ENCODE measurements around the gene KCNF1. TPM values are rescaled to one million over a fixed set of nuclear protein-coding genes. Genes with fewer than 3 reads are reported as not detected.
A peak's percentile ranks its signal among the peaks of the same experiment; 100 is the strongest.

KCNF1 gene
- total RNA-seq, 1 experiment from 2014 or later, result 6.8 TPM

DNA sequence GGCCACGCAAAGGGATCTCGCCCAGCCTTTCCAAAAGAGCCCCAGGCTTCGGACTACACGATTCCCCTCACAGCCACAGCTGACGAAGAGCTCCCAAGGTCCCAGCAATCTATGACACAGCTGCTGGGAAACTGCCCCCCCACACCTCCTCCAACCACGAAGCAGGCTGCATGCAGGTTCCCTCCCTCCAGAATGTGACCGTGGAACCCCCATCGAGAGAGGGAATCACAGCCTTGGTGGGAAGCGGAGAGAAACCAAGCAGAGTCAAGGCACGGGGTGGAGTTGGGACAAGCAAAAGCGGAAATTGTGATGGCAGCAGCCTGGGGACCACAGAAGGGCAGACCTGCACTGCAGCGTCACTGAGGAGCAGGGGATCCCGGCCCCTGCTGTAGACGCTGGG is 50.3 kb downstream of the KCNF1 start:
- DNase-seq, result no peak
- no peaks in the 10 kb centered on the region for H3K36me3 ChIP-seq
- no peaks in the 10 kb centered on the region for H3K27me3 ChIP-seq
- H3K9me3 ChIP-seq, result no peaks in the 10 kb centered on the region
- H3K4me3 ChIP-seq, result no peak overlapping the region

DNA sequence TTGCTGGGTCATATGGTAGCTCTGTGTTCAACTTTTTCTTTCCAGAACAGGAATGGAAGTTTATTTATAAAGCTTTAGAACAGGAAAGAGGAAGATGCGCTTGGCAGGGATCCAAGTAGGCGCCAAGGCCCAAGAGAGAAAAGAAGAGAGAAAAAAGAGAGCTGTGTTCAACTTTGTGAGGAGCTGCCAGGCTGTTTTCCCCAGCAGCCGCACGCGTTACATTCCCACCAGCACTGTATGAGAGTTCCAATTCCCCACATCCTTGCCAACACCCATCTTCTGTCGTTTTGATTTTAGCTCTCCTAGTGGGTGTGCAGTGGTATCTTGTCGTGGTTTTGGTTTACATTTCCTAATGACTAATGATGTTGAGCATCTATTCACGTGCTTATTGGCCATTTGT is 51.4 kb downstream of the KCNF1 start:
- Histone ChIP-seq H3K9me3 (no peaks in the 10 kb centered on the region), H3K36me3 (no peaks in the 10 kb centered on the region), H3K27me3 (no peaks in the 10 kb centered on the region), H3K4me3 (no peak overlapping the region)
- peak; percentile 83 for DNase-seq

Other genes starting within 250 kb of the KCNF1 start
- gene NOL10, start 222.0 kb upstream of the KCNF1 start, total RNA-seq (2014; rRNA removed; shearing (Covaris generic); ENCODE audit: low replicate concordance), result 49.4 and 57.3 TPM in 2 replicates
- gene ATP6V1C2, start 190.3 kb upstream of the KCNF1 start, total RNA-seq (2014; rRNA removed; shearing (Covaris generic); ENCODE audit: low replicate concordance), result not detected in 2 replicates
- gene PDIA6, start 99.1 kb upstream of the KCNF1 start, total RNA-seq (2014; rRNA removed; shearing (Covaris generic); ENCODE audit: low replicate concordance), result 548 and 558 TPM in 2 replicates
- 7.7 and 30.4 TPM in 2 replicates for gene SLC66A3, start 243.5 kb downstream of the KCNF1 start, total RNA-seq (2014; rRNA removed; shearing (Covaris generic); ENCODE audit: low replicate concordance)

All from MG63 (cell line).